Psoas muscle (tissue), 8 donors: ENCODE measurements around the gene RABGGTB. TPM values are rescaled to one million over a fixed set of nuclear protein-coding genes. Genes with fewer than 3 reads are reported as not detected.
"Not testable (repeated sequence)": the region's sequence is repeated elsewhere in the genome, so short reads cannot be mapped to it uniquely, and the experiment has no call there.

Experiments used
- ATAC-seq, 4 donors: fragments of 200-7000 bp; cut with Tn5 transposase; one replicate each; pipeline ENCODE4 v1.9.1; 2020; ENCODE audit warnings: moderate library complexity in 3 of 4, mild to moderate bottlenecking in 2 of 4
- DNase-seq, 2 donors: peaks; one replicate each; pipeline ENCODE4 v3.0.0-alpha.2; 2020
- H3K27ac ChIP-seq: fragments of 200-600 bp; one replicate; pipeline ENCODE4 v1.8.0; 2022
- H3K27me3 ChIP-seq, 3 donors: fragments of 200-600 bp in 1 of 3; one replicate each; pipeline versions ENCODE4 v1.6.1 to v1.8.0; 2013 to 2022; ENCODE audit warnings: low read length in 2 of 3, mild to moderate bottlenecking in 2 of 3, moderate library complexity in 1 of 3; ENCODE audit not compliant: insufficient read depth in 3 of 3
- H3K36me3 ChIP-seq, 2 donors: fragments of 200-600 bp in 1 of 2; one replicate each; pipeline versions ENCODE4 v1.6.1 to v1.8.0; 2013 to 2022; ENCODE audit warnings: low read depth in 1 of 2, mild to moderate bottlenecking in 1 of 2, moderate library complexity in 1 of 2; ENCODE audit not compliant: insufficient read depth in 1 of 2
- H3K4me1 ChIP-seq: fragments of 200-600 bp; one replicate; pipeline ENCODE4 v1.8.0; 2022
- H3K4me3 ChIP-seq: fragments of 200-600 bp; one replicate; pipeline ENCODE4 v1.8.0; 2022; ENCODE audit warnings: mild to moderate bottlenecking
- H3K9me3 ChIP-seq: fragments of 200-600 bp; one replicate; pipeline ENCODE4 v1.8.0; 2022
- CTCF ChIP-seq: fragments of 200-600 bp; IDR thresholded peaks from one replicate; pipeline ENCODE4 v1.8.0; 2022; ENCODE audit warnings: antibody characterized with exemption
- WGBS, 3 donors: extraction: QIAGEN DNeasy Blood & Tissue Kit; methylation state at CpG; one replicate each; pipeline versions ENCODE4 v1.1.6 to v1.1.7; 2013; 5-methylcytosine and 5-hydroxymethylcytosine counted together
- intact Hi-C, 2 donors: fragments of 100-400 bp; cut with DNase I; formaldehyde crosslinking; loops; one replicate each; pipeline versions ENCODE4 v1.11.0 to v1.14.2; 2022
- polyA plus RNA-seq, 3 donors: library from polyadenylated mRNA; stranded (reverse); fragments of 200-250 nt; gene quantifications; one replicate each; pipeline ENCODE4 v1.2.3, GENCODE V29; 2013
- total RNA-seq, 4 donors: library from RNA; stranded (reverse); fragmentation: NEBNext Ultra II Directional in 2 of 4; extraction: Animal tissue kit (Norgen Biotek cat#: 25700) in 2 of 4; gene quantifications; one replicate each; pipeline versions ENCODE4 v1.2.1 to v1.2.4, GENCODE V29; 2021 to 2023
- donor health status: healthy with polysubstance abuse.
- donor health status: DM: no; HTN: no; CAD: no; lungs with moderate emphysema.
- donor health status: Bipolar disorder and iron deficiency.
- donor health status: healthy.
- donor health status: DM: yes; HTN: yes; CAD: no.
- donor health status: DM: no; HTN: no; CAD: no.
- donor health status: DM: no; HTN: no; CAD: no.
- donor health status: DM: yes; HTN: yes; CAD: no.

RABGGTB gene
- total and polyA plus RNA-seq, 7 donors = 53.9 to 101 (median 83.7) TPM

- DNase-seq (no peak), ATAC-seq (no peak)
- Histone ChIP-seq H3K27ac (no peak overlapping the region), H3K36me3 (no peaks in the 10 kb centered on the region), H3K27me3 (no peaks in the 10 kb centered on the region), H3K4me1 (no peaks in the 10 kb centered on the region), H3K9me3 (no peaks in the 10 kb centered on the region), H3K4me3 (no peak overlapping the region)
- TF ChIP-seq CTCF = no peak
- WGBS, 3 donors = 72 to 73% (median 73%) methylated on average over 3 of the region's 3 CpGs
- intact Hi-C loops = no loop called here
Observed at GRCh38 chr1:75771978-75772377, 14.1 kb upstream of the RABGGTB start.

GRCh38 chr1:75777812-75778211 is 8.2 kb upstream of the RABGGTB start:
- ATAC-seq, intact Hi-C loops, DNase-seq, H3K27me3 ChIP-seq, H3K9me3 ChIP-seq, H3K36me3 ChIP-seq, H3K4me3 ChIP-seq, H3K4me1 ChIP-seq, H3K27ac ChIP-seq: not testable (repeated sequence)
- 72 to 98% (median 88%) methylated on average over 4 of the region's 4 CpGs for WGBS, 3 donors

- WGBS, 3 donors = 84 to 85% (median 84%) methylated on average over 5 of the region's 5 CpGs
- H3K27me3 ChIP-seq, intact Hi-C loops, H3K9me3 ChIP-seq, DNase-seq, H3K4me3 ChIP-seq, H3K27ac ChIP-seq, H3K4me1 ChIP-seq, ATAC-seq, H3K36me3 ChIP-seq: not testable (repeated sequence)
Observed at GRCh38 chr1:75778694-75779093, 7.4 kb upstream of the RABGGTB start.

GRCh38 chr1:75780183-75780582 is 5.9 kb upstream of the RABGGTB start:
- H3K9me3 ChIP-seq, ATAC-seq, intact Hi-C loops: not testable (repeated sequence)

GRCh38 chr1:75783920-75784319 is 2.1 kb upstream of the RABGGTB start:
- H3K27me3 ChIP-seq, DNase-seq, H3K4me3 ChIP-seq, H3K9me3 ChIP-seq, H3K27ac ChIP-seq, ATAC-seq: not testable (repeated sequence)
- Histone ChIP-seq H3K4me1 (peaks cover 15% of the 10 kb centered on the region), H3K36me3 (peaks cover 0 to 17% of the 10 kb centered on the region in 2 donors)
- 82 to 96% (median 93%) methylated on average over 4 of the region's 4 CpGs for WGBS, 3 donors
- intact Hi-C loops = loop anchor here in 1 of 2 donors (2.0 kb wide), 1 partner anchor 61 kb away; no protein-coding TSS in a partner anchor

More at GRCh38 chr1:75780183-75780582, 5.9 kb upstream of the RABGGTB start:
- not testable (repeated sequence) for H3K27me3 ChIP-seq, H3K36me3 ChIP-seq, DNase-seq, H3K4me1 ChIP-seq, H3K4me3 ChIP-seq, H3K27ac ChIP-seq
- WGBS, 3 donors = 73 to 82% (median 77%) methylated on average over 4 of the region's 4 CpGs

GRCh38 chr1:75785320-75785982 is 605 bp upstream of the RABGGTB start:
- no peaks in the 10 kb centered on the region for H3K27me3 ChIP-seq
- peak overlapping the region; percentile 97 for H3K27ac ChIP-seq
- no peak for TF ChIP-seq CTCF
- no peaks in the 10 kb centered on the region for H3K9me3 ChIP-seq
- WGBS, 3 donors = 11 to 13% (median 12%) methylated on average over 9 of the region's 9 CpGs
- ATAC-seq (peak; percentile 29 to 52 (median 34)), DNase-seq (no peak)
- intact Hi-C loops = loop anchor here (2.0 to 5.0 kb wide), 2 partner anchors 63 kb away; partner anchors contain the start of gene ACADM (in 1 of the 2)
- peak overlapping the region; percentile 89 for H3K4me3 ChIP-seq
- H3K4me1 ChIP-seq = peaks cover 27% of the 10 kb centered on the region
- H3K36me3 ChIP-seq = peaks cover 6 to 32% of the 10 kb centered on the region in 2 donors
